Metanephros (tissue), 2 donors: ENCODE data around the gene ISLR2. TPM values are rescaled to one million over a fixed set of nuclear protein-coding genes. Genes with fewer than 3 reads are reported as not detected.

ENCODE experiments used
- small RNA-seq: library from RNA; depleted of rRNA; stranded (forward); fragments of <200 nt; gene quantifications from one replicate; pipeline ENCODE3, GENCODE V24; 2014; ENCODE audit warnings: low replicate concordance
- total RNA-seq: library from RNA; depleted of rRNA; stranded (reverse); fragments of >200 nt; gene quantifications from one replicate; pipeline ENCODE4 v1.2.3, GENCODE V29; 2014

ISLR2 gene
- total RNA-seq = 2.2 TPM

GRCh38 chr15:74130155-74130848, at the start of gene ISLR2:
Gene ISLR2 (plus strand): TSS chr15:74130586. CDS start chr15:74132755, 2,169 bp downstream.

GRCh38 chr15:74082450-74082849, 47.9 kb upstream of the ISLR2 start, which contains the start of gene GOLGA6A:
Gene GOLGA6A (minus strand): TSS chr15:74082550. CDS start chr15:74082509, 41 bp downstream.

GRCh38 chr15:74173380-74174218, 43.2 kb downstream of the ISLR2 start, which contains the start of gene ISLR:
Gene ISLR (plus strand): TSS chr15:74173710. CDS start chr15:74174859, 1,149 bp downstream.

Small RNAs within 50 kb of the gene (small RNA-seq; reads per million reads assigned to genes)
- not detected for gene RF00017

Other genes with a start within 250 kb of the ISLR2 start
- gene LOXL1, start 204.1 kb upstream of the ISLR2 start, total RNA-seq = 35.1 TPM
- 16.5 TPM for gene STOML1, start 138.3 kb upstream of the ISLR2 start, total RNA-seq
- 52.3 TPM for gene PML, start 135.9 kb upstream of the ISLR2 start, total RNA-seq
- gene GOLGA6A, start 48.0 kb upstream of the ISLR2 start, total RNA-seq = not detected
- 70.4 TPM for gene ISLR, start 43.1 kb downstream of the ISLR2 start, total RNA-seq
- 14.9 TPM for gene STRA6, start 72.2 kb downstream of the ISLR2 start, total RNA-seq
- 2.9 TPM for gene CCDC33, start 105.7 kb downstream of the ISLR2 start, total RNA-seq
- gene CYP11A1, start 237.1 kb downstream of the ISLR2 start, total RNA-seq = 1.9 TPM